ENCODE data around the gene SMIM10L1. TPM values are rescaled to one million over a fixed set of nuclear protein-coding genes. Genes with fewer than 3 reads are reported as not detected.

SMIM10L1 gene
- total RNA-seq, 2 donors from 2014 or later = 7.9 to 10.2 TPM

GRCh38 chr12:11152725-11153124, 18.3 kb upstream of the SMIM10L1 start:
- DNase-seq = no peak
- no peak for TF ChIP-seq CTCF (IDR thresholded peaks at IDR 0.05)
- Histone ChIP-seq H3K4me3 (no peak overlapping the region), H3K27me3 (no peaks in the 10 kb centered on the region), H3K9me3 (no peaks in the 10 kb centered on the region), H3K4me1 (no peaks in the 10 kb centered on the region), H3K27ac (no peak overlapping the region), H3K36me3 (no peaks in the 10 kb centered on the region), H3K9ac (ENCODE audit: low read depth in 2 of 2, low read length in 2 of 2) (no peak overlapping the region)
- intact Hi-C loops (cut with DNase I) = no loop called here

DNA sequence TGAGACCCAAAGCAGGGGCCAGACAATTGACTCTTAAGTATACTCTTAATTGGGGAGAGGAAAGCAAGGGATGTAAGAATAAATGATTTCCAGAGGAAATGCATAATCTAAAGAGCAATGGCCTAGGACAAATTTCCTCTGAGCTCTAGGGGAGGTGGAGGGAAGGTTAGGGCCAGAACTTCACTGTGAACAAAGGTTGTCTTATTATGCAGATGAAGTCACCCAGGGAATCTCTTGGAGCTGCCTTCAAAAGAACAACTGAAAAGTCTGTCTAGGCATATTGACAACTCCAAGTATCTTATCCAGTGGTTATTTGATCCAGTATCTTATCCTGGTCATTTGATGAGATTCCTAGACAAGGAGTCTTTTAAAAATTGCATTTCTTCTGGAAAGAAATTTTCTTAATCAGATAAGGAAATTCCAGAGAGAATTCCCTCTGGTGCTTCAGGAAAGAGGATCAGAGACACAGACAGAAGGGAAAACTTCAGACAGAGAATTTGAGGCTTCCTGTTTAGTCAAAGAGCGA, 16.5 kb upstream of the SMIM10L1 start:
- Histone ChIP-seq H3K9me3 (no peaks in the 10 kb centered on the region), H3K27me3 (no peaks in the 10 kb centered on the region), H3K36me3 (no peaks in the 10 kb centered on the region), H3K27ac (no peak overlapping the region), H3K9ac (ENCODE audit: low read depth in 2 of 2, low read length in 2 of 2) (no peak overlapping the region), H3K4me3 (no peak overlapping the region), H3K4me1 (no peaks in the 10 kb centered on the region)
- intact Hi-C loops (cut with DNase I) = no loop called here
- no peak for DNase-seq
- TF ChIP-seq CTCF (IDR thresholded peaks at IDR 0.05) = no peak

DNA sequence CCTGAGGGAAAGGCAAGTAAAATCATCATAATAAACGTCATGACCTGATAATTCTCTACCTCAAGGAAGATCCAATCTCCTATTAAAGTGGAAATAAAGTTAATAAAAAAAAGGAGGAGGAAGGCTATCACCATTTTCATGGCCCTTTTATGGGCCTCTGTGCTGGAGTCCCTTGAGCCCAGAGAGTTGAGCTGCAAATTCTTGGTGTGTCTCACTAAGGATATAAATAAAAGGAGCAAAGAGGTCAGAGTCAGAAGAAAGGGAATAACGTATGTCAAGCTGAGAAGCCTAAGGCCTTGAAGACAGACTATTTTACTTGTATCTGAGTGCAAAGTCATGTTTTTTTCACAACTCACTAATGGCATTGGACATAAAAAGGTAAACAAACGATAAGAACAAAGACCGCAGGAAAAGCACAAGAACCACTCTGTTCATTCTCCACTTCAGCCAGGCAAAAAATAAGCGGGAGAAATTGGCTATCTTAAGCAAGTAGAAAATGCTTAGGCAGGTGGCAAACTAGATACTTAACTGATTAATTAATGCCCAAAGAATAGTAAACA, 12.0 kb upstream of the SMIM10L1 start:
- H3K27ac ChIP-seq = no peak overlapping the region
- H3K4me3 ChIP-seq = no peak overlapping the region
- TF ChIP-seq CTCF (IDR thresholded peaks at IDR 0.05) = no peak
- no peaks in the 10 kb centered on the region for H3K9me3 ChIP-seq
- H3K36me3 ChIP-seq = no peaks in the 10 kb centered on the region
- intact Hi-C loops (cut with DNase I) = no loop called here
- H3K4me1 ChIP-seq = no peaks in the 10 kb centered on the region
- no peaks in the 10 kb centered on the region for H3K27me3 ChIP-seq
- DNase-seq = no peak
- no peak overlapping the region for H3K9ac ChIP-seq (ENCODE audit: low read depth in 2 of 2, low read length in 2 of 2)

- TF ChIP-seq CTCF (IDR thresholded peaks at IDR 0.05) = no peak
- H3K27me3 ChIP-seq = no peaks in the 10 kb centered on the region
- H3K4me1 ChIP-seq = no peaks in the 10 kb centered on the region
- H3K9ac ChIP-seq (ENCODE audit: low read depth in 2 of 2, low read length in 2 of 2) = no peak overlapping the region
- intact Hi-C loops (cut with DNase I) = no loop called here
- no peak overlapping the region for H3K4me3 ChIP-seq
- no peak overlapping the region for H3K27ac ChIP-seq
- DNase-seq = no peak
- H3K9me3 ChIP-seq = no peaks in the 10 kb centered on the region
- H3K36me3 ChIP-seq = no peaks in the 10 kb centered on the region
Measured at GRCh38 chr12:11162502-11162901, 8.5 kb upstream of the SMIM10L1 start.

DNA sequence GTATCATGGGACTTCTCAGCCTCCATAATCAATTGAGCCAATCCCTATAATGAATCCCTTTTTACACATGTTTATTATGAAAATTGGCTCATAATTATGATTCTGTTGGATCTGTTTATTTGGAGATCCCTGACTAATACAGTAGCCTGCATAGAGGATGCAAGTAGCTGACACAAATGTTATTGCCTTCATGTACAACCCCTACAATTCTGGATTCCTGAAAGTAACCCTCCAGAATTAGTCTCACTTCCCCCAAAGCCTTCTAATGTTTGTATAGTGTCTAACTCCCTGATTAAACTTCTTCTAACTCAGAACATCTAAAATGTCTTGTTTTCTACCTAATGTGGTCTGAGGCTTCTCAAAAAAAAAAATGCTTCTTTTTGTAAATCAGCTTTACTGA, 6.6 kb upstream of the SMIM10L1 start:
- no peaks in the 10 kb centered on the region for H3K36me3 ChIP-seq
- DNase-seq = no peak
- H3K27ac ChIP-seq = no peak overlapping the region
- no peak overlapping the region for H3K4me3 ChIP-seq
- no peaks in the 10 kb centered on the region for H3K4me1 ChIP-seq
- intact Hi-C loops (cut with DNase I) = no loop called here
- TF ChIP-seq CTCF (IDR thresholded peaks at IDR 0.05) = no peak
- H3K27me3 ChIP-seq = no peaks in the 10 kb centered on the region
- H3K9ac ChIP-seq (ENCODE audit: low read depth in 2 of 2, low read length in 2 of 2) = no peak overlapping the region
- H3K9me3 ChIP-seq = no peaks in the 10 kb centered on the region
